DMS53 treated with DMSO at 0.1 percent for 48 hours (cell line): Measurements from ENCODE around the gene AKAP12.
A peak's percentile ranks its signal among the peaks of the same experiment; 100 is the strongest.
"Not testable (repeated sequence)": the region's sequence is repeated elsewhere in the genome, so short reads cannot be mapped to it uniquely, and the experiment has no call there.

Experiments
- DNase-seq: peaks from one replicate; lab custom pipeline; 2025; ENCODE audit not compliant: unreplicated experiment; lab: John Stamatoyannopoulos, UW

AKAP12 gene

GRCh38 chr6:151339369-151339768 is 99.6 kb downstream of the AKAP12 start:
- DNase-seq: no peak

GRCh38 chr6:151340219-151340978 is 100.6 kb downstream of the AKAP12 start:
- DNase-seq: no peak

- DNase-seq: no peak
Observed at GRCh38 chr6:151341476-151342195, 101.9 kb downstream of the AKAP12 start.

GRCh38 chr6:151342750-151343149 is 103.0 kb downstream of the AKAP12 start:
- DNase-seq: not testable (repeated sequence)

- DNase-seq: peak; percentile 97
Observed at GRCh38 chr6:151349651-151350270, 110.0 kb downstream of the AKAP12 start.

- no peak for DNase-seq
Observed at GRCh38 chr6:151350442-151351145, 110.8 kb downstream of the AKAP12 start.

- DNase-seq: no peak
Observed at GRCh38 chr6:151351146-151351700, 111.5 kb downstream of the AKAP12 start.

- DNase-seq: no peak
Observed at GRCh38 chr6:151351731-151352130, 112.0 kb downstream of the AKAP12 start.

GRCh38 chr6:151352410-151353396 is 112.9 kb downstream of the AKAP12 start:
- no peak for DNase-seq

- no peak for DNase-seq
Observed at GRCh38 chr6:151353795-151354194, 114.0 kb downstream of the AKAP12 start.

- not testable (repeated sequence) for DNase-seq
Observed at GRCh38 chr6:151356983-151357382, 117.2 kb downstream of the AKAP12 start.

GRCh38 chr6:151357758-151358436 is 118.1 kb downstream of the AKAP12 start:
- DNase-seq: no peak

- DNase-seq: no peak
Observed at GRCh38 chr6:151358475-151358874, 118.7 kb downstream of the AKAP12 start.

GRCh38 chr6:151359486-151359885 is 119.7 kb downstream of the AKAP12 start:
- no peak for DNase-seq

GRCh38 chr6:151365233-151365632 is 125.5 kb downstream of the AKAP12 start:
- no peak for DNase-seq

- DNase-seq: no peak
Observed at GRCh38 chr6:151370509-151371078, 130.8 kb downstream of the AKAP12 start.

- no peak for DNase-seq
Observed at GRCh38 chr6:151372164-151372563, 132.4 kb downstream of the AKAP12 start.

GRCh38 chr6:151374036-151374683 is 134.4 kb downstream of the AKAP12 start:
- DNase-seq: no peak
